IPS DF 6.9 (cell line): ENCODE data around the gene CTDSPL.
"Not testable (repeated sequence)": the region's sequence is repeated elsewhere in the genome, so short reads cannot be mapped to it uniquely, and the experiment has no call there.

Source experiments
- DNase-seq: peaks from one replicate; pipeline ENCODE4 v3.0.0-alpha.2; 2013; ENCODE audit warnings: low read depth, low spot score
- H3K27ac ChIP-seq: one replicate; pipeline ENCODE4 v1.5.1; 2013; ENCODE audit warnings: low read length, control low read depth
- H3K27me3 ChIP-seq: 2 replicates; pipeline ENCODE4 v1.6.1; 2013; ENCODE audit warnings: mild to moderate bottlenecking, low read length; ENCODE audit not compliant: control insufficient read depth, insufficient read depth
- H3K36me3 ChIP-seq: 2 replicates; pipeline ENCODE4 v1.6.1; 2013; ENCODE audit warnings: low read length; ENCODE audit not compliant: control insufficient read depth, insufficient read depth
- H3K4me1 ChIP-seq: 2 replicates; pipeline ENCODE4 v1.6.1; 2013; ENCODE audit warnings: low read length; ENCODE audit not compliant: control insufficient read depth, insufficient read depth
- H3K4me3 ChIP-seq: 2 replicates; pipeline ENCODE4 v1.5.1; 2013; ENCODE audit warnings: mild to moderate bottlenecking, low read length
- H3K9me3 ChIP-seq: 2 replicates; pipeline ENCODE4 v1.6.1; 2013; ENCODE audit warnings: low read length, inconsistent platforms; ENCODE audit not compliant: control insufficient read depth, insufficient read depth
- WGBS: extraction: QIAGEN DNeasy Blood & Tissue Kit; methylation state at CpG from one replicate; pipeline ENCODE4 v1.1.7; 2013; ENCODE audit warnings: mixed read lengths, missing lambda C conversion rate; ENCODE audit not compliant: insufficient read length, insufficient coverage; 5-methylcytosine and 5-hydroxymethylcytosine counted together

Gene CTDSPL

GRCh38 chr3:37971467-37971866 is 109.8 kb downstream of the CTDSPL start:
- H3K4me1 ChIP-seq: peaks cover 3% of the 10 kb centered on the region; the same call in 1 of the 2 replicates
- no peak overlapping the region for H3K27ac ChIP-seq
- no peaks in the 10 kb centered on the region; the same call in 1 of the 2 replicates for H3K36me3 ChIP-seq
- DNase-seq: no peak
- no peak overlapping the region for H3K4me3 ChIP-seq
- no peaks in the 10 kb centered on the region for H3K9me3 ChIP-seq
- H3K27me3 ChIP-seq: no peaks in the 10 kb centered on the region

- H3K9me3 ChIP-seq, H3K27ac ChIP-seq, H3K27me3 ChIP-seq, H3K36me3 ChIP-seq, H3K4me1 ChIP-seq, DNase-seq, H3K4me3 ChIP-seq: not testable (repeated sequence)
- no CpG with 5 or more reads among the region's 8 CpGs for WGBS
These were observed 110.4 kb downstream of the CTDSPL start for GRCh38 chr3:37972056-37972455.

- DNase-seq: no peak
- no peaks in the 10 kb centered on the region for H3K9me3 ChIP-seq
- H3K27me3 ChIP-seq: no peaks in the 10 kb centered on the region
- no peak overlapping the region for H3K27ac ChIP-seq
- WGBS: no CpG with 5 or more reads among the region's 12 CpGs
- no peaks in the 10 kb centered on the region; the same call in 1 of the 2 replicates for H3K36me3 ChIP-seq
- no peak overlapping the region for H3K4me3 ChIP-seq
- peaks cover 3% of the 10 kb centered on the region; the same call in 1 of the 2 replicates for H3K4me1 ChIP-seq
These were observed 111.8 kb downstream of the CTDSPL start for GRCh38 chr3:37973246-37974054.

GRCh38 chr3:37974121-37975083 is 112.7 kb downstream of the CTDSPL start:
- Histone ChIP-seq H3K9me3 (no peaks in the 10 kb centered on the region), H3K27ac (no peak overlapping the region), H3K4me3 (no peak overlapping the region), H3K4me1 (peaks cover 3% of the 10 kb centered on the region; the same call in 1 of the 2 replicates), H3K27me3 (no peaks in the 10 kb centered on the region), H3K36me3 (no peaks in the 10 kb centered on the region; the same call in 1 of the 2 replicates)
- no peak for DNase-seq
- no CpG with 5 or more reads among the region's 9 CpGs for WGBS

- H3K27ac ChIP-seq: no peak overlapping the region
- DNase-seq: no peak
- WGBS: no CpG with 5 or more reads among the region's 8 CpGs
These were observed 118.1 kb downstream of the CTDSPL start for GRCh38 chr3:37979541-37980461.

GRCh38 chr3:37980462-37981347 is 119.0 kb downstream of the CTDSPL start:
- H3K4me3 ChIP-seq: no peak overlapping the region
- no CpG with 5 or more reads among the region's 14 CpGs for WGBS
- H3K9me3 ChIP-seq: no peaks in the 10 kb centered on the region
- H3K4me1 ChIP-seq: no peaks in the 10 kb centered on the region
- no peaks in the 10 kb centered on the region for H3K27me3 ChIP-seq
- H3K27ac ChIP-seq: no peak overlapping the region
- no peaks in the 10 kb centered on the region; the same call in 1 of the 2 replicates for H3K36me3 ChIP-seq
- no peak for DNase-seq

More at GRCh38 chr3:37979541-37980461, 118.1 kb downstream of the CTDSPL start:
- H3K4me1 ChIP-seq: no peaks in the 10 kb centered on the region
- H3K9me3 ChIP-seq: no peaks in the 10 kb centered on the region
- no peaks in the 10 kb centered on the region for H3K27me3 ChIP-seq
- H3K4me3 ChIP-seq: no peak overlapping the region
- H3K36me3 ChIP-seq: no peaks in the 10 kb centered on the region; the same call in 1 of the 2 replicates

- DNase-seq: no peak
- no peaks in the 10 kb centered on the region for H3K9me3 ChIP-seq
- no CpG with 5 or more reads among the region's 2 CpGs for WGBS
- H3K36me3 ChIP-seq: no peaks in the 10 kb centered on the region; the same call in 1 of the 2 replicates
- H3K4me3 ChIP-seq: no peak overlapping the region
- H3K27ac ChIP-seq: no peak overlapping the region
- H3K4me1 ChIP-seq: no peaks in the 10 kb centered on the region
- H3K27me3 ChIP-seq: no peaks in the 10 kb centered on the region
These were observed 119.6 kb downstream of the CTDSPL start for GRCh38 chr3:37981348-37981664.

- no peak for DNase-seq
- Histone ChIP-seq H3K4me3 (no peak overlapping the region), H3K27me3 (no peaks in the 10 kb centered on the region), H3K27ac (no peak overlapping the region), H3K36me3 (no peaks in the 10 kb centered on the region), H3K9me3 (no peaks in the 10 kb centered on the region), H3K4me1 (no peaks in the 10 kb centered on the region)
- WGBS: no CpG with 5 or more reads among the region's 1 CpG
These were observed 120.7 kb downstream of the CTDSPL start for GRCh38 chr3:37982331-37982730.

- no peaks in the 10 kb centered on the region for H3K9me3 ChIP-seq
- H3K4me3 ChIP-seq: no peak overlapping the region
- H3K27ac ChIP-seq: no peak overlapping the region
- H3K36me3 ChIP-seq: no peaks in the 10 kb centered on the region
- H3K27me3 ChIP-seq: no peaks in the 10 kb centered on the region
- WGBS: no CpG with 5 or more reads among the region's 7 CpGs
- DNase-seq: no peak
- no peaks in the 10 kb centered on the region for H3K4me1 ChIP-seq
These were observed 122.4 kb downstream of the CTDSPL start for GRCh38 chr3:37984051-37984450.
